MV-4-11 (cell line): ENCODE measurements around the gene DBH.
"Not testable (repeated sequence)": the region's sequence is repeated elsewhere in the genome, so short reads cannot be mapped to it uniquely, and the experiment has no call there.

Experiments used
- DNase-seq: peaks from one replicate; lab custom pipeline; 2025; lab: John Stamatoyannopoulos, UW

DBH gene

GRCh38 chr9:133666845-133667244 lies 30.7 kb downstream of the DBH start:
- no peak for DNase-seq

- DNase-seq = no peak
Measured at GRCh38 chr9:133667759-133668450, 31.7 kb downstream of the DBH start.

GRCh38 chr9:133669182-133669801 lies 33.1 kb downstream of the DBH start:
- no peak for DNase-seq

- no peak for DNase-seq
Measured at GRCh38 chr9:133670466-133670865, 34.3 kb downstream of the DBH start.

GRCh38 chr9:133671371-133671770 lies 35.2 kb downstream of the DBH start:
- DNase-seq = no peak

- no peak for DNase-seq
Measured at GRCh38 chr9:133672503-133673257, 36.5 kb downstream of the DBH start.

GRCh38 chr9:133673258-133673655 lies 37.1 kb downstream of the DBH start:
- DNase-seq = no peak

GRCh38 chr9:133674091-133674490 lies 37.9 kb downstream of the DBH start:
- no peak for DNase-seq

- not testable (repeated sequence) for DNase-seq
Measured at GRCh38 chr9:133675796-133676195, 39.6 kb downstream of the DBH start.

GRCh38 chr9:133676450-133676849 lies 40.3 kb downstream of the DBH start:
- no peak for DNase-seq

GRCh38 chr9:133677126-133678010 lies 41.2 kb downstream of the DBH start:
- no peak for DNase-seq

- DNase-seq = no peak
Measured at GRCh38 chr9:133679056-133679455, 42.9 kb downstream of the DBH start.

- no peak for DNase-seq
Measured at GRCh38 chr9:133679466-133680061, 43.4 kb downstream of the DBH start.

GRCh38 chr9:133680250-133680975 lies 44.2 kb downstream of the DBH start:
- no peak for DNase-seq

- no peak for DNase-seq
Measured at GRCh38 chr9:133680976-133681657, 45.0 kb downstream of the DBH start.

GRCh38 chr9:133681658-133682306 lies 45.6 kb downstream of the DBH start:
- DNase-seq = no peak

- no peak for DNase-seq
Measured at GRCh38 chr9:133682818-133683585, 46.8 kb downstream of the DBH start.

GRCh38 chr9:133683586-133684120 lies 47.5 kb downstream of the DBH start:
- DNase-seq = no peak
